ENCODE measurements around the gene RAD21L1.
A peak's percentile ranks its signal among the peaks of the same experiment; 100 is the strongest.
"Not testable (repeated sequence)": the region's sequence is repeated elsewhere in the genome, so short reads cannot be mapped to it uniquely, and the experiment has no call there.

Gene RAD21L1

GRCh38 chr20:1199964-1200363 lies 25.9 kb upstream of the RAD21L1 start:
- no peak for DNase-seq

- DNase-seq: no peak
Observed at GRCh38 chr20:1202762-1203504, 22.9 kb upstream of the RAD21L1 start, which contains the start of gene C20orf202. TSS of gene C20orf202 (plus strand) at chr20:1203454. CDS start at chr20:1203586, 132 bp downstream.

GRCh38 chr20:1203630-1204029 lies 22.2 kb upstream of the RAD21L1 start:
- DNase-seq: no peak

GRCh38 chr20:1204113-1204512 lies 21.7 kb upstream of the RAD21L1 start:
- no peak for DNase-seq

- no peak for DNase-seq
Observed at GRCh38 chr20:1204576-1204975, 21.3 kb upstream of the RAD21L1 start.

- DNase-seq: no peak
Observed at GRCh38 chr20:1205802-1206201, 20.0 kb upstream of the RAD21L1 start.

GRCh38 chr20:1206366-1207148 lies 19.3 kb upstream of the RAD21L1 start:
- no peak for DNase-seq

- DNase-seq: no peak
Observed at GRCh38 chr20:1207293-1207878, 18.5 kb upstream of the RAD21L1 start.

GRCh38 chr20:1209447-1210387 lies 16.1 kb upstream of the RAD21L1 start:
- DNase-seq: no peak

GRCh38 chr20:1210501-1210900 lies 15.3 kb upstream of the RAD21L1 start:
- no peak for DNase-seq

GRCh38 chr20:1212023-1212422 lies 13.8 kb upstream of the RAD21L1 start:
- DNase-seq: no peak

GRCh38 chr20:1212607-1213396 lies 13.0 kb upstream of the RAD21L1 start:
- DNase-seq: peak; percentile 26

GRCh38 chr20:1214838-1215261 lies 11.0 kb upstream of the RAD21L1 start:
- DNase-seq: no peak

- no peak for DNase-seq
Observed at GRCh38 chr20:1215386-1216170, 10.3 kb upstream of the RAD21L1 start.

- not testable (repeated sequence) for DNase-seq
Observed at GRCh38 chr20:1216527-1217427, 9.1 kb upstream of the RAD21L1 start.

- not testable (repeated sequence) for DNase-seq
Observed at GRCh38 chr20:1222750-1223149, 3.1 kb upstream of the RAD21L1 start.

GRCh38 chr20:1224205-1224890 lies 1.5 kb upstream of the RAD21L1 start:
- DNase-seq: no peak

- peak; percentile 35 for DNase-seq
Observed at GRCh38 chr20:1225263-1225782, 521 bp upstream of the RAD21L1 start.

All from right kidney (tissue), 1 donor.